ENCODE results near the gene TCTN1. TPM values are rescaled to one million over a fixed set of nuclear protein-coding genes. Genes with fewer than 3 reads are reported as not detected.
"Not testable (repeated sequence)": the region's sequence is repeated elsewhere in the genome, so short reads cannot be mapped to it uniquely, and the experiment has no call there.

TCTN1 gene
- total RNA-seq, 1 donor from 2014 or later, result 84.0 TPM

DNA sequence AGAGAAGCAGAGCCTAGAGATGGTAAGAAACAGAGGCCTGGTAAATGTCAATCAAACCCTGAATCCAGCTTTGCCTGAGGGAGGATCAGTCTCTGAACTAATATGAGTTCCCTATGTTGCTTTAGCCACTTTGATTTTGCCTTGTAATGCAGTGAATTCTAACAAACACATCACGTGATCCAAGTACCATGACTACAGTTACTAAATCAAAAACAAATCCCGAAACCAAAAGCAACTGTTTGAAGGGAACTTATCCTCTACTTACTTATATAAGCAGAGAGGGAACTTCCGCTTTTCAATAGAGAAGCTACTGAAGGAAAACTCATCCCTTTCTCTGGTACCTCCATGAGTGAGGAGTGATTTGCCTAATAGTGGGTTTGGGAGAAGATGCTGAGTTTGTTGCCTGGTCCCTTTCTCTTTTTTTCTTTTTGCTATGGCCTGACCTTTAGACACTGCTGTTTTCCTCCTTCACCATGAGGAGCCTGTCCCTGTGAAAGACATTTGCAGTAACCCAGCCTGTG, 23.1 kb upstream of the TCTN1 start:
- peaks cover 12% of the 10 kb centered on the region for H3K4me1 Mint-ChIP-seq (ENCODE audit: low read depth)
- H3K4me3 Mint-ChIP-seq (ENCODE audit: low read depth), result no peak overlapping the region
- TF ChIP-seq, protein P1, sequence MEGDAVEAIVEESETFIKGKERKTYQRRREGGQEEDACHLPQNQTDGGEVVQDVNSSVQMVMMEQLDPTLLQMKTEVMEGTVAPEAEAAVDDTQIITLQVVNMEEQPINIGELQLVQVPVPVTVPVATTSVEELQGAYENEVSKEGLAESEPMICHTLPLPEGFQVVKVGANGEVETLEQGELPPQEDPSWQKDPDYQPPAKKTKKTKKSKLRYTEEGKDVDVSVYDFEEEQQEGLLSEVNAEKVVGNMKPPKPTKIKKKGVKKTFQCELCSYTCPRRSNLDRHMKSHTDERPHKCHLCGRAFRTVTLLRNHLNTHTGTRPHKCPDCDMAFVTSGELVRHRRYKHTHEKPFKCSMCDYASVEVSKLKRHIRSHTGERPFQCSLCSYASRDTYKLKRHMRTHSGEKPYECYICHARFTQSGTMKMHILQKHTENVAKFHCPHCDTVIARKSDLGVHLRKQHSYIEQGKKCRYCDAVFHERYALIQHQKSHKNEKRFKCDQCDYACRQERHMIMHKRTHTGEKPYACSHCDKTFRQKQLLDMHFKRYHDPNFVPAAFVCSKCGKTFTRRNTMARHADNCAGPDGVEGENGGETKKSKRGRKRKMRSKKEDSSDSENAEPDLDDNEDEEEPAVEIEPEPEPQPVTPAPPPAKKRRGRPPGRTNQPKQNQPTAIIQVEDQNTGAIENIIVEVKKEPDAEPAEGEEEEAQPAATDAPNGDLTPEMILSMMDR (IDR thresholded peaks at IDR 0.05; ENCODE audit: unreplicated experiment), result no peak
- H3K36me3 Mint-ChIP-seq (ENCODE audit: insufficient read depth), result no peaks in the 10 kb centered on the region
- H3K9me3 Mint-ChIP-seq (ENCODE audit: low read depth), result no peaks in the 10 kb centered on the region
- no peak for DNase-seq (ENCODE audit: low spot score, unreplicated experiment)
- H3K27me3 Mint-ChIP-seq, result no peaks in the 10 kb centered on the region
- peak overlapping the region; percentile 86 for H3K27ac Mint-ChIP-seq

DNA sequence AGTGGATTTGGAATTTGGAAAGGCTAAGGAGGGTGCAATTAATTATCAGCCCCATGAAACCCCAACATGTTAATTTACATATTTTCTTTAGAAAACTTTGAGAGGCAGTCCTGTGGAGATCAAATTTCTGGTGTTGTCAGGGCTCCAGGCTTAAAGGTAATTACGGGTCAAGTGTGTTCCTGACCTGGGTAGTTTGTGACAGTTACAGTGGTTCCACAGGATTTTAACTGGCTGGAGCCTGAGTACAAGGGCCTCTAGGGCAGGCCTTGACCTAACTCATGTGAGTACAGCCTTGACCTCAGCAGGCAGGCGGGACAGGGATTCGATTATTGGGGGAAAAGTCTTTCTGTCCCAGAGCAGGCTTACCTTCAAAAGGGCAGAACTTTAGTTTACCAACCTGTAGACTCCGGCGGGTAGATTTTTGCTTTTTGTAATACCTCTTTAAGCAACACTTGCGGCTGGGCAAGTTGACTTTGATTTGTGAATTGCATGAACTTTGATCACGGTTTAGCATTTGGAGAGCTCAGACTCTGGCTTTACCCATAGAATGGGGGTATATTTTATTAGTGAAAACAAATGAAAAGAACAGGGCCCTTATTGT, 22.4 kb upstream of the TCTN1 start:
- H3K27me3 Mint-ChIP-seq, result no peaks in the 10 kb centered on the region
- H3K27ac Mint-ChIP-seq, result peak overlapping the region; percentile 89
- no peaks in the 10 kb centered on the region for H3K9me3 Mint-ChIP-seq (ENCODE audit: low read depth)
- TF ChIP-seq, protein P1 (IDR thresholded peaks at IDR 0.05; ENCODE audit: unreplicated experiment), result no peak
- H3K36me3 Mint-ChIP-seq (ENCODE audit: insufficient read depth), result no peaks in the 10 kb centered on the region
- H3K4me1 Mint-ChIP-seq (ENCODE audit: low read depth), result peaks cover 12% of the 10 kb centered on the region
- DNase-seq (ENCODE audit: low spot score, unreplicated experiment), result no peak
- H3K4me3 Mint-ChIP-seq (ENCODE audit: low read depth), result no peak overlapping the region

DNA sequence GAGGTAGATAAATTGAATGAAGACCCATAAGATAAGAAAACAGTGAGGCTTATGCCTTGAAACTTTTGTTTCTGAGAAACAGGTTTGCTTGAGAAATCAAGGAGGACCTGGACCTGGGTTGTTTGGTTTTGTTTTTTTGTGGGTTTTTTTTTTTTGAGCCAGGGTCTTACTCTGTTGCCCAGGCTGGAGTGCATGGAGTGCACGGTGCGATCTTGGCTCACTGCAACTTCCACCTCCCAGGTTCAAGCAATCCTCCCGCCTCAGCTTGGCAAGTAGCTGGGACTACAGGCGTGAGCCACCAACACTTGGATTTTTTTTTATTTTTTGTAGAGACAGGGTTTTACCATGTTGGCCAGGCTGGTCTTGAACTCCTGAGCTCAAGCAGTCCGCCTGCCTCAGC, 21.9 kb upstream of the TCTN1 start:
- Mint-ChIP-seq H3K27me3 (no peaks in the 10 kb centered on the region), H3K36me3 (ENCODE audit: insufficient read depth) (no peaks in the 10 kb centered on the region), H3K4me1 (ENCODE audit: low read depth) (peaks cover 12% of the 10 kb centered on the region), H3K9me3 (ENCODE audit: low read depth) (no peaks in the 10 kb centered on the region), H3K4me3 (ENCODE audit: low read depth) (no peak overlapping the region), H3K27ac (peak overlapping the region; percentile 41)
- TF ChIP-seq, protein P1 (IDR thresholded peaks at IDR 0.05; ENCODE audit: unreplicated experiment), result no peak
- no peak for DNase-seq (ENCODE audit: low spot score, unreplicated experiment)

DNA sequence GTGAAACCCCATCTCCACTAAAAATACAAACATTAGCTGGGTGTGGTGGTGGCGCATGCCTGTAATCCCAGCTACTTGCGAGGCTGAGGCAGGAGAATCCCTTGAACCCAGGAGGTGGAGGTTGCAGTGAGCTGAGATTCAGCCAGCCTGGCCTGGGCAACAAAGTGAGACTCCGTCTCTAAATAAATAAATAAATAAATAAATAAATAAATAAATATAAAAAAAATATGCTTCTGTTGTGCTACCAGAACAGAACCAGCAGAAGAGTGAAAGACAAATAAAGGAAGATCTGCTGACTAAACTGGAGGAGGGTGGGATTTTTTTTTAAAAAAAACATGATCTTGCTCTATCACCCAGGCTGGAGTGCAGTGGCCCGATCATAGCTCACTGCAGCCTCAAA, 21.0 kb upstream of the TCTN1 start:
- DNase-seq (ENCODE audit: low spot score, unreplicated experiment); H3K4me3 Mint-ChIP-seq (ENCODE audit: low read depth); H3K27ac Mint-ChIP-seq; H3K27me3 Mint-ChIP-seq; H3K36me3 Mint-ChIP-seq (ENCODE audit: insufficient read depth); H3K9me3 Mint-ChIP-seq (ENCODE audit: low read depth): not testable (repeated sequence)
- H3K4me1 Mint-ChIP-seq (ENCODE audit: low read depth), result peaks cover 12% of the 10 kb centered on the region

DNA sequence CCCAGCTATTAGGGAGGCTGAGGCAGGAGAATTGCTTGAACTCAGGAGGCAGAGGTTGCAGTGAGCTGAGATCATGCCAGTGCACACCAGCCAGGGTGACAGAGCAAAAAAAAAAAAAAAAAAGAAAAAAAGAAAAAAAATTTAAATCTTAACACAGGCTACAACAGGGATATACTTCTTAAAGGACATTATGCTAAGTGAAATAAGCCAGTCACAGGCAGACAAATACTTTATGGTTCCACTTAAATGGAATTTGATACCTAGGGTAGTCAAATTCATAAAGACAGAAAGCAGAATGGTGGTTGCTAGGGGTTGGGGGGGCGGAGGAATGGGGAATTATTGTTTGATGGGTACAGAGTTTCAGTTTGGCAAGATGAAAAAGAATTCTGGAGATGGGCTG, 16.0 kb upstream of the TCTN1 start:
- Mint-ChIP-seq H3K4me3 (ENCODE audit: low read depth) (no peak overlapping the region), H3K27ac (no peak overlapping the region), H3K27me3 (no peaks in the 10 kb centered on the region), H3K9me3 (ENCODE audit: low read depth) (no peaks in the 10 kb centered on the region), H3K36me3 (ENCODE audit: insufficient read depth) (no peaks in the 10 kb centered on the region), H3K4me1 (ENCODE audit: low read depth) (no peaks in the 10 kb centered on the region)
- DNase-seq (ENCODE audit: low spot score, unreplicated experiment), result no peak
- TF ChIP-seq, protein P1 (IDR thresholded peaks at IDR 0.05; ENCODE audit: unreplicated experiment), result no peak

DNA sequence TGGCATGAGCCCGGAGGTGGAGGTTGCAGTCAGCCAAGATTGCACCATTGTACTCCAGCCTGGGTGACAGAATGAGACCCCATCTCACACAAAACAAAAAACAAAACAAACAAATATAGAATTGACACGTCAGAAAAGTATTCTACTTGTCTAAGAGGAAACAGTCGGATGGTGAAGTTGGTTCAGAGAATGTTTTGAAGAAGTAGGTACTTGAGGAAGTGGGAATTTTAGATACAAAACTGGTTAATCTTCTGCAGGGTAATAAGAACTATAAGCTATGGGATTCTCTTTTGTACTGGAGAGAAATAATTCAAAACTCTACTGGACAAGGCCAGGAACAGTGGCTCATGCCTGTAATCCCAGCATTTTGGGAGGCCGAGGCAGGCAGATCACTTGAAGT, 14.6 kb upstream of the TCTN1 start:
- no peaks in the 10 kb centered on the region for H3K9me3 Mint-ChIP-seq (ENCODE audit: low read depth)
- DNase-seq (ENCODE audit: low spot score, unreplicated experiment), result no peak
- H3K27me3 Mint-ChIP-seq, result no peaks in the 10 kb centered on the region
- no peak overlapping the region for H3K4me3 Mint-ChIP-seq (ENCODE audit: low read depth)
- H3K27ac Mint-ChIP-seq, result no peak overlapping the region
- TF ChIP-seq, protein P1 (IDR thresholded peaks at IDR 0.05; ENCODE audit: unreplicated experiment), result no peak
- H3K4me1 Mint-ChIP-seq (ENCODE audit: low read depth), result no peaks in the 10 kb centered on the region
- no peaks in the 10 kb centered on the region for H3K36me3 Mint-ChIP-seq (ENCODE audit: insufficient read depth)
